Transverse colon (tissue), 4 donors: ENCODE results near the gene TMA16. TPM values are rescaled to one million over a fixed set of nuclear protein-coding genes. Genes with fewer than 3 reads are reported as not detected.

Experiments
- DNase-seq: peaks from one replicate; pipeline ENCODE4 v3.0.0-alpha.2; 2019
- H3K27ac ChIP-seq, 4 donors: fragments of 200-600 bp; sonication (generic); 2 replicates each; pipeline ENCODE4 v1.5.1; 2016 to 2018; ENCODE audit warnings: inconsistent platforms in 4 of 4
- H3K27me3 ChIP-seq: fragments of 200-600 bp; sonication (generic); 2 replicates; pipeline ENCODE4 v1.5.1; 2017; ENCODE audit warnings: inconsistent platforms
- H3K36me3 ChIP-seq, 4 donors: fragments of 200-600 bp; sonication (generic); 2 replicates each; pipeline ENCODE4 v1.5.1; 2017 to 2019; ENCODE audit warnings: inconsistent platforms in 4 of 4
- H3K4me1 ChIP-seq, 4 donors: fragments of 200-600 bp; sonication (generic); 2 replicates each; pipeline ENCODE4 v1.5.1; 2017 to 2020; ENCODE audit warnings: inconsistent platforms in 4 of 4
- H3K4me3 ChIP-seq, 4 donors: fragments of 200-600 bp; sonication (generic); 1 replicate in 1 of 4; 2 replicates in 3 of 4; pipeline versions ENCODE4 v1.5.1 to v1.6.1; 2017 to 2019; ENCODE audit warnings: inconsistent platforms in 4 of 4
- H3K9me3 ChIP-seq, 2 donors: fragments of 200-600 bp; sonication (generic); 2 replicates each; pipeline ENCODE4 v1.5.1; 2017 to 2019; ENCODE audit warnings: inconsistent platforms in 2 of 2
- CTCF ChIP-seq, 5 experiments: fragments of 200-600 bp in 3 of 5; fragments of 450-650 bp in 2 of 5; sonication (generic) in 3 of 5; IDR thresholded peaks; 1 replicate in 2 of 5; 2 replicates in 3 of 5; pipeline ENCODE4 v1.5.1; 2016 to 2017; ENCODE audit warnings: antibody characterized with exemption in 5 of 5, inconsistent platforms in 3 of 5, mild to moderate bottlenecking in 2 of 5, moderate library complexity in 1 of 5
- EP300 ChIP-seq: sonication (generic); formaldehyde crosslinking; IDR thresholded peaks from one replicate; pipeline ENCODE4 v1.6.1; 2017; ENCODE audit warnings: antibody characterized with exemption, low read depth
- POLR2A ChIP-seq: fragments of 450-650 bp; IDR thresholded peaks from one replicate; pipeline ENCODE4 v1.6.1; 2016; ENCODE audit warnings: antibody characterized with exemption, mild to moderate bottlenecking, moderate library complexity
- POLR2AphosphoS5 ChIP-seq, 3 donors: sonication (generic); formaldehyde crosslinking; IDR thresholded peaks; one replicate each; pipeline ENCODE4 v1.6.1; 2016; ENCODE audit warnings: antibody characterized with exemption in 3 of 3
- WGBS, 2 donors: methylation state at CpG; one replicate each; pipeline ENCODE4 v1.1.5; 2018; ENCODE audit warnings: low coverage in 1 of 2; 5-methylcytosine and 5-hydroxymethylcytosine counted together
- in situ Hi-C, 4 donors: fragments of 200-750 bp; cut with MboI; loops; one replicate each; pipeline versions ENCODE4 v1.15.0 to v1.15.1; 2017; ENCODE audit warnings: low sequenced_read_pairs in 3 of 4, low pct_ligation_motif_present in 1 of 4, low pct_unique_long_range_greater_than_20kb in 1 of 4
- intact Hi-C: fragments of 100-400 bp; cut with DNase I; formaldehyde crosslinking; loops from one replicate; pipeline ENCODE4 v1.15.1; 2023; ENCODE audit warnings: low total_unique reads
- total RNA-seq, 4 donors: library from RNA; depleted of rRNA; stranded (reverse); fragments of >200 nt; gene quantifications; one replicate each; pipeline ENCODE4 v1.1.0, GENCODE V29; 2016

TMA16 gene
- total RNA-seq, 4 donors from 2014 or later, result 7.1 to 27.2 (median 16.4) TPM

- WGBS, 2 donors, result 89 to 93% methylated on average over 5 to 6 of the region's 6 CpGs
- intact Hi-C loops (no loop called here), in situ Hi-C loops (loop anchor here in 2 of 4 donors (10.0 kb wide), 1 partner anchor 52 kb away; no protein-coding TSS in a partner anchor)
- Histone ChIP-seq H3K4me3 (no peak overlapping the region), H3K9me3 (no peaks in the 10 kb centered on the region), H3K27me3 (no peaks in the 10 kb centered on the region), H3K27ac (peak overlapping the region in 2 of 4 donors; percentile 25 to 81), H3K36me3 (no peaks in the 10 kb centered on the region), H3K4me1 (peaks cover 3 to 33% (median 11%) of the 10 kb centered on the region in 4 donors)
- no peak for DNase-seq
- TF ChIP-seq POLR2A (no peak), CTCF (IDR thresholded peaks at IDR 0.05) (no peak), EP300 (no peak), POLR2AphosphoS5 (IDR thresholded peaks at IDR 0.05) (no peak)
These were observed 1.5 kb upstream of the TMA16 start for GRCh38 chr4:163492951-163493504.

GRCh38 chr4:163493643-163494359 lies 689 bp upstream of the TMA16 start:
- DNase-seq, result peak; percentile 52
- H3K9me3 ChIP-seq, result no peaks in the 10 kb centered on the region
- peak overlapping the region; percentile 81 to 92 (median 90) for H3K27ac ChIP-seq
- H3K4me3 ChIP-seq, result peak overlapping the region; percentile 63 to 80 (median 68)
- 37 to 40% methylated on average over 14 to 26 of the region's 28 CpGs for WGBS, 2 donors
- H3K4me1 ChIP-seq, result peaks cover 3 to 33% (median 11%) of the 10 kb centered on the region in 4 donors
- TF ChIP-seq POLR2A, result no peak
- H3K27me3 ChIP-seq, result no peaks in the 10 kb centered on the region
- in situ Hi-C loops, result loop anchor here in 2 of 4 donors (10.0 kb wide), 1 partner anchor 51 kb away; no protein-coding TSS in a partner anchor
- intact Hi-C loops, result no loop called here
- H3K36me3 ChIP-seq, result no peaks in the 10 kb centered on the region

- Histone ChIP-seq H3K4me1 (peaks cover 7 to 48% (median 13%) of the 10 kb centered on the region in 4 donors), H3K9me3 (no peaks in the 10 kb centered on the region), H3K27me3 (no peaks in the 10 kb centered on the region), H3K4me3 (peak overlapping the region in 3 of 4 donors; percentile 63 to 80 (median 65)), H3K36me3 (no peaks in the 10 kb centered on the region), H3K27ac (peak overlapping the region; percentile 81 to 92 (median 90))
- in situ Hi-C loops (loop anchor here in 2 of 4 donors (10.0 kb wide), 1 partner anchor 49 kb away; no protein-coding TSS in a partner anchor), intact Hi-C loops (no loop called here)
- no peak for DNase-seq
- no peak for TF ChIP-seq POLR2A
- no peak for TF ChIP-seq POLR2AphosphoS5 (IDR thresholded peaks at IDR 0.05)
- TF ChIP-seq EP300, result no peak
- TF ChIP-seq CTCF (IDR thresholded peaks at IDR 0.05), result no peak
- 0 to 9% methylated on average over 1 of the region's 1 CpG for WGBS, 2 donors
These were observed 1.4 kb downstream of the TMA16 start for GRCh38 chr4:163495900-163496299.

- H3K9me3 ChIP-seq, result no peaks in the 10 kb centered on the region
- intact Hi-C loops, result no loop called here
- H3K36me3 ChIP-seq, result no peaks in the 10 kb centered on the region
- no peak overlapping the region for H3K27ac ChIP-seq
- TF ChIP-seq POLR2A (no peak), EP300 (no peak)
- in situ Hi-C loops, result no loop called here
- 86% methylated on average over 1 of the region's 1 CpG; no CpG with 5 or more reads in 1 of the 2 donors for WGBS, 2 donors
- no peak for DNase-seq
- peaks cover 4 to 43% (median 12%) of the 10 kb centered on the region in 4 donors for H3K4me1 ChIP-seq
- no peak overlapping the region for H3K4me3 ChIP-seq
- H3K27me3 ChIP-seq, result no peaks in the 10 kb centered on the region
These were observed 6.1 kb downstream of the TMA16 start for GRCh38 chr4:163500586-163500985.

DNA sequence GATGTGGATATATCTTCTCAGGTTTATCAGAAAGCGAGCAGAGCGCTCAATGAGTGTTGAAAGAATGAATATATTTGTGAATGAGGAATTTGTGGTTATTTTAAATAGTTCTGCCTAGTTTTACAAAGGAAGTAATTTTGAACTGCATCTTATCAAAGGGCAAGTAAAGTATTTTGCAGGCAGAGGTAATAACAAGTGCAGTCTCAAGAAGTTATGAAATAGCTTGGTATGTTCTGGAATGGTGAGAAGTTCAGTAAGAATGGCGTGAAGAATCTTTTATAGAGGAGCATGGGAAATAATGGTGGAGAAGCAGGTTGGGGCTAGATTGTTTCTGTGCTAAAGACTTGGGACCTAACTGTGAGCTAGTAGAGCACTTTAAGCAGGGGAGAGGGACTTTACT lies 10.9 kb downstream of the TMA16 start:
- H3K9me3 ChIP-seq, result no peaks in the 10 kb centered on the region
- DNase-seq, result no peak
- peaks cover 0 to 13% (median 6%) of the 10 kb centered on the region in 4 donors for H3K4me1 ChIP-seq
- no peaks in the 10 kb centered on the region for H3K27me3 ChIP-seq
- WGBS, 2 donors, result 86% methylated on average over 3 of the region's 3 CpGs
- peaks cover 0 to 10% (median 0%) of the 10 kb centered on the region in 4 donors for H3K36me3 ChIP-seq
- no peak overlapping the region for H3K27ac ChIP-seq
- intact Hi-C loops, result no loop called here
- TF ChIP-seq POLR2A (no peak), CTCF (IDR thresholded peaks at IDR 0.05) (no peak), EP300 (no peak), POLR2AphosphoS5 (IDR thresholded peaks at IDR 0.05) (no peak)
- H3K4me3 ChIP-seq, result no peak overlapping the region
- in situ Hi-C loops, result no loop called here
